Cardiac muscle cell (in vitro differentiated cells and primary cell): ENCODE data around the gene CIDEC. TPM values are rescaled to one million over a fixed set of nuclear protein-coding genes. Genes with fewer than 3 reads are reported as not detected.
A peak's percentile ranks its signal among the peaks of the same experiment; 100 is the strongest.

Experiments
- DNase-seq, 2 donors: peaks; one replicate each; pipeline versions ENCODE4 v3.0.0 to v3.0.0-alpha.2; 2010 to 2017; ENCODE audit warnings: low read depth in 1 of 2, low spot score in 1 of 2
- H3K27ac ChIP-seq: fragments of 200-600 bp; sonication (generic); 2 replicates; pipeline ENCODE4 v1.5.1; 2016
- H3K27me3 ChIP-seq: fragments of 200-600 bp; sonication (generic); 2 replicates; pipeline ENCODE4 v1.6.0; 2016; ENCODE audit warnings: control low read depth
- H3K36me3 ChIP-seq: fragments of 200-600 bp; sonication (generic); 2 replicates; pipeline ENCODE4 v1.5.1; 2016; ENCODE audit warnings: control low read depth
- H3K4me1 ChIP-seq: fragments of 200-600 bp; sonication (generic); 2 replicates; pipeline ENCODE4 v1.8.1; 2017; ENCODE audit warnings: low read depth, mild to moderate bottlenecking, mixed run types
- H3K4me3 ChIP-seq: fragments of 200-600 bp; sonication (generic); 2 replicates; pipeline ENCODE4 v1.5.1; 2016; ENCODE audit warnings: mild to moderate bottlenecking
- H3K9me3 ChIP-seq: fragments of 200-600 bp; sonication (generic); 2 replicates; pipeline ENCODE4 v1.5.1; 2017; ENCODE audit warnings: low read depth, mild to moderate bottlenecking, control low read depth
- polyA plus RNA-seq: library from polyadenylated mRNA; unstranded; fragments of >200 nt; fragmentation: Nextera tagmentation; extraction: Ambion mirVana; gene quantifications from 2 replicates; pipeline ENCODE4 v1.2.1, GENCODE V29; 2016
- total RNA-seq: library from RNA; depleted of rRNA; stranded (reverse); fragments of >200 nt; gene quantifications from 2 replicates; pipeline ENCODE4 v1.2.3, GENCODE V29; 2016
- TF ChIP-seq, protein P1 (sequence below): IDR thresholded peaks from 2 replicates; pipeline ENCODE4 v1.5.1; 2012; ENCODE audit warnings: low read depth, mild to moderate bottlenecking, low read length

The CIDEC gene
- total and polyA plus RNA-seq, 2 experiments from 2014 or later, result 0.37 TPM; not detected in 1

DNA sequence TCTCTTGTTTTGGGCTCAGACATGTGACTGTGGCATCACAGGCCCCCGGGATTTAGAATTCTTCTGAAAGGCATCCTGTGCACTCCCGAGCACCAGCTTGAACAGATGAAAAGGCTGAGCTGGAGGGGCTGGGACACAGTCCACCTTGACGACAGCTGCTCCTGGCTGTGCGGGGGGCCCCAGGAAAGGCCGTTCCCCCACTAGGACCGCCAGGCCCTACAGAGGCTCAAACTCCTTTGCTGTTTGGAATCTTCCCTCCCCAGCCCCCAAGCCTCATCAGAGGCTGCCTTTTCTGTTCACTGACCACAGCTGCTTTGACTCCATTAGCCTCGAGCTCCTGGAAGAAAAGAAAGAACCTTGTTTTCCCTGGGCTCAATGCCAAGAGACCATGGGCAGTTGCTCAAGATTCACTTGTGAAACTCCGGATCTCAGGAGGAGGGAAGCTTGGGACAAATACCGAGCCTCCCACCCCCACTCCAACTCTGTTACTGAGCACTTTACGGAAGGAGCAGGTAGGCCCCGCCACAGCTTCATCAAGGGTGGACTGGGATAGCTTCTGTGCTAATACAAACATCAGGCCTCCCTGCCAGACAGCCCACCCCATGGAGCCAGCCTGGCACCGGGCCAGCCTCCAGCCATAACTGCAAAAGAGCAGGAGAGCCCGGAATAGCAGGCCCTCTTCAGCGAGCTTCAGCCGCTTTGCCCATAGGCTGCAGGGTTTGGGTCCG lies 15.7 kb downstream of the CIDEC start:
- DNase-seq, result peak; percentile 87 to 97
- Histone ChIP-seq H3K36me3 (no peaks in the 10 kb centered on the region), H3K9me3 (no peaks in the 10 kb centered on the region), H3K4me3 (no peak overlapping the region), H3K4me1 (peaks cover 20% of the 10 kb centered on the region), H3K27me3 (no peaks in the 10 kb centered on the region), H3K27ac (peak overlapping the region; percentile 96)
- TF ChIP-seq, protein P1, sequence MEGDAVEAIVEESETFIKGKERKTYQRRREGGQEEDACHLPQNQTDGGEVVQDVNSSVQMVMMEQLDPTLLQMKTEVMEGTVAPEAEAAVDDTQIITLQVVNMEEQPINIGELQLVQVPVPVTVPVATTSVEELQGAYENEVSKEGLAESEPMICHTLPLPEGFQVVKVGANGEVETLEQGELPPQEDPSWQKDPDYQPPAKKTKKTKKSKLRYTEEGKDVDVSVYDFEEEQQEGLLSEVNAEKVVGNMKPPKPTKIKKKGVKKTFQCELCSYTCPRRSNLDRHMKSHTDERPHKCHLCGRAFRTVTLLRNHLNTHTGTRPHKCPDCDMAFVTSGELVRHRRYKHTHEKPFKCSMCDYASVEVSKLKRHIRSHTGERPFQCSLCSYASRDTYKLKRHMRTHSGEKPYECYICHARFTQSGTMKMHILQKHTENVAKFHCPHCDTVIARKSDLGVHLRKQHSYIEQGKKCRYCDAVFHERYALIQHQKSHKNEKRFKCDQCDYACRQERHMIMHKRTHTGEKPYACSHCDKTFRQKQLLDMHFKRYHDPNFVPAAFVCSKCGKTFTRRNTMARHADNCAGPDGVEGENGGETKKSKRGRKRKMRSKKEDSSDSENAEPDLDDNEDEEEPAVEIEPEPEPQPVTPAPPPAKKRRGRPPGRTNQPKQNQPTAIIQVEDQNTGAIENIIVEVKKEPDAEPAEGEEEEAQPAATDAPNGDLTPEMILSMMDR, result no peak

DNA sequence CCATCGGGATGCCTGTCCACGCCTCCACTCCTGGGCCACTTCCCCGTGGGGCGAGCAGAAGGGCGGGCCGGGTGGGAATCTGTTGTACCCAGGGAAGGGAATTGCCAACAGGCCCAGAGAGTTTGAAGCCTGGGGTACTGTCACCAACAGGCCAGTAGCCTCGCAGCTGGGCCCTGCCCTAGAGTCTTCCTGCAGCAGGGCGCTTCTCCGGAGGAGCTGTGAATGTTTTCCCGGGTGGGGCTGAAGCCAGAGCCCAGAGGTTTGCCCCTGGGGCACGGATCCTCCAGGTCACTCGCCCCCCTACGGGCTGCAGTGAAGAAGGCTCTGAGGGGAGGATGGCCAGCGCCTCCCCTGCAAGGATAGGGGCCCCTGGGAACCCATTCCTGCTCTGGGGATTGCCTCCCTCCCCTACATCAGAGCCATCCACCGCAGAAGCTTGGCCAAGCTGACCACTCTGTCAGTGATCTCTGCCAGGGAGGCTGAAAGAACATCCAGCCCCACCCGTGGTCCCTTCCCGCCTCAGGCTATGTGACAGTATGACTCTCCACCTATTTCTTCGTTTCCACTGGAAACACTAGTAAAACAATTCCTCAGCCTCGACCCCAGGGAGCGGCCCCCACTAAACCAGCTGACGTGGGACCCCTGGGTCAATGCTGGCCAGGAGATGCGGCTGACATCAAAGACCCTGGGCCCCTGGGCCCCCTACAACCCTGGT lies 16.8 kb downstream of the CIDEC start:
- Histone ChIP-seq H3K9me3 (no peaks in the 10 kb centered on the region), H3K27me3 (no peaks in the 10 kb centered on the region), H3K4me3 (no peak overlapping the region), H3K36me3 (no peaks in the 10 kb centered on the region), H3K4me1 (peaks cover 20% of the 10 kb centered on the region), H3K27ac (peak overlapping the region; percentile 7)
- TF ChIP-seq, protein P1, result no peak
- DNase-seq, result peak in 1 of 2 donors; percentile 29

GRCh38 chr3:9862391-9863057 lies 17.5 kb downstream of the CIDEC start:
- Histone ChIP-seq H3K27me3 (no peaks in the 10 kb centered on the region), H3K9me3 (no peaks in the 10 kb centered on the region), H3K4me3 (no peak overlapping the region), H3K4me1 (peaks cover 20% of the 10 kb centered on the region), H3K27ac (peak overlapping the region; percentile 7), H3K36me3 (no peaks in the 10 kb centered on the region)
- peak; percentile 78 to 82 for DNase-seq
- TF ChIP-seq, protein P1, result peak; percentile 59

DNA sequence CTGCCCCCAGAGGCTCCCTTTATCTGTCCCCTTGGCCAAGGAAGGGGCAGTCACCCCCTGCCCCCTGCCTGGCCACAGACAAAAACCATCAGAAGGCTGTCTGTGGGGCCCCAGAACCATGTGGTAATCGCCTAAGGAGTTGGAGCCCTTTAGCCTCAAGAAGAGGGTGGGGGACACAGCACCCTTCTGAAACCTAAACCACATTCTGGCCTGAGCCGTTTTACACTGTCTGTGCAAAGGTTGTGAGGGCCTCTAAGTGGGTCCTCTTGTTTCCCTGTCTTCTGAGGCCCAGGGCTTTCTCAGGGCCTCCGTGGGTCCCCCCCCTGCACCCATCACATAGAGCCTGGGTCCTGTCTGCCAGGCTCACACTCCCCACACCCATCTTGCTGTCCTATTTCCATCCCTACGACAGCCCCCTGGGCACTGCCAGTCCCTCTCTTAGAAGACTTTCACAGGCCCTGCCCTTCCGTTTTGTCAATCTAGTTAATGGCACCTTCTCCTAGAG lies 18.4 kb downstream of the CIDEC start:
- no peaks in the 10 kb centered on the region for H3K36me3 ChIP-seq
- H3K27ac ChIP-seq, result no peak overlapping the region
- peaks cover 20% of the 10 kb centered on the region for H3K4me1 ChIP-seq
- no peaks in the 10 kb centered on the region for H3K9me3 ChIP-seq
- H3K27me3 ChIP-seq, result no peaks in the 10 kb centered on the region
- no peak overlapping the region for H3K4me3 ChIP-seq
- TF ChIP-seq, protein P1, result no peak
- no peak for DNase-seq

DNA sequence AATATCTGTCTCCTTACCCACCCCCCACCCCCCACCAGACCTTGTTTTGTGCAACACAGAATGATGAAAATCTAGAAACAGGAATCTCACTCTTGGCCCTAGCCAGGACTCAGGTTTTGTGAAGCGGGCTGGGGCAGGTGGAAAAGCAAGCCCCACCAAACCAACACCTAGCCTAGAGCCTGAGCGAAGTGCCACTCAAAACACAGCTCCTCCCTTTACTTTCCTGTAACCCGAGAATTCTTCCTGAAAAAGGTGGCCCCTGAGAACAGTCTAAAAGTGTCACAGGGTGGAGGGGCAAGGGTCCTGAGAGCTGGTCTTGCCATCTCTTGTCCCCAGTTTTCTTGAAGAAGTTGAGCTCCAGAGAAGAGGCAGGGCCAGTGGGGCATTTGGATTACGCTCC lies 18.9 kb downstream of the CIDEC start:
- Histone ChIP-seq H3K27me3 (no peaks in the 10 kb centered on the region), H3K4me3 (no peak overlapping the region), H3K9me3 (no peaks in the 10 kb centered on the region), H3K4me1 (peaks cover 20% of the 10 kb centered on the region), H3K36me3 (no peaks in the 10 kb centered on the region), H3K27ac (no peak overlapping the region)
- TF ChIP-seq, protein P1, result no peak
- DNase-seq, result peak in 1 of 2 donors; percentile 18
